DND-41 (cell line): ENCODE data around the gene NAT9.

Experiments used
- EZH2 ChIP-seq: IDR thresholded peaks from 3 replicates; pipeline ENCODE4 v1.6.1; 2012; ENCODE audit warnings: borderline replicate concordance, low read depth, mild to moderate bottlenecking, moderate library complexity, low read length, inconsistent platforms; ENCODE audit not compliant: severe bottlenecking
- TF ChIP-seq, protein P1 (sequence below): IDR thresholded peaks from 2 replicates; pipeline ENCODE4 v1.5.1; 2012; ENCODE audit warnings: borderline replicate concordance, low read length, moderate library complexity, mild to moderate bottlenecking; ENCODE audit not compliant: poor library complexity, severe bottlenecking; ENCODE audit errors: extremely low read depth

DNA sequence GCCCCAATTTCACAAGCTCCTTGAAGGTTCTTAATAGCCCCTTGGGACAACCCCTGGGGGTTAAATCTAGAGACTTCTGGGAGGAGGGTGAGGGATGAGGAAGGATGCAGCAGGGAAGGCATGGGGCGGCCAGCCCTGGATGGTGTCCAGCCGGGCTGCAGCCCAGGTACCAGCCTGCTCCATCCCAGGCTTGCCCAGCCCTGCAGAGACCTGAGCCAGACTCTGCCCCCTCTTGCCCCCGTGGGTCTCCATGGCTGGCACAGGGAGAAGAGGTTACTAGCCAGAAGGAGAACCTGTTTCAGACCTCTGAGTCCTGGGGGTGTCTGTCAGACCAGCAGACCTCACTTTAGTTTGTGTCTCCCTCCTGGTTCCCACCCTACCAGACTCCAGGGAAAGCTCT, 19.3 kb downstream of the NAT9 start:
- TF ChIP-seq, protein P1, sequence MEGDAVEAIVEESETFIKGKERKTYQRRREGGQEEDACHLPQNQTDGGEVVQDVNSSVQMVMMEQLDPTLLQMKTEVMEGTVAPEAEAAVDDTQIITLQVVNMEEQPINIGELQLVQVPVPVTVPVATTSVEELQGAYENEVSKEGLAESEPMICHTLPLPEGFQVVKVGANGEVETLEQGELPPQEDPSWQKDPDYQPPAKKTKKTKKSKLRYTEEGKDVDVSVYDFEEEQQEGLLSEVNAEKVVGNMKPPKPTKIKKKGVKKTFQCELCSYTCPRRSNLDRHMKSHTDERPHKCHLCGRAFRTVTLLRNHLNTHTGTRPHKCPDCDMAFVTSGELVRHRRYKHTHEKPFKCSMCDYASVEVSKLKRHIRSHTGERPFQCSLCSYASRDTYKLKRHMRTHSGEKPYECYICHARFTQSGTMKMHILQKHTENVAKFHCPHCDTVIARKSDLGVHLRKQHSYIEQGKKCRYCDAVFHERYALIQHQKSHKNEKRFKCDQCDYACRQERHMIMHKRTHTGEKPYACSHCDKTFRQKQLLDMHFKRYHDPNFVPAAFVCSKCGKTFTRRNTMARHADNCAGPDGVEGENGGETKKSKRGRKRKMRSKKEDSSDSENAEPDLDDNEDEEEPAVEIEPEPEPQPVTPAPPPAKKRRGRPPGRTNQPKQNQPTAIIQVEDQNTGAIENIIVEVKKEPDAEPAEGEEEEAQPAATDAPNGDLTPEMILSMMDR: no peak
- no peak for TF ChIP-seq EZH2
